ENCODE measurements around the gene PLCL1. TPM values are rescaled to one million over a fixed set of nuclear protein-coding genes. Genes with fewer than 3 reads are reported as not detected.

PLCL1 gene
- total RNA-seq, 1 donor from 2014 or later: 93.3 TPM

- intact Hi-C loops (cut with DNase I): no loop called here
- ATAC-seq (ENCODE audit: poor library complexity) (peak; percentile 6), DNase-seq (no peak)
These were observed 248.8 kb downstream of the PLCL1 start for GRCh38 chr2:198053148-198053547.

- no peak for ATAC-seq (ENCODE audit: poor library complexity)
- no peak for DNase-seq
- intact Hi-C loops (cut with DNase I): no loop called here
These were observed 249.4 kb downstream of the PLCL1 start for GRCh38 chr2:198053776-198054175.

- DNase-seq (no peak), ATAC-seq (ENCODE audit: poor library complexity) (peak; percentile 47)
- intact Hi-C loops (cut with DNase I): no loop called here
These were observed 249.9 kb downstream of the PLCL1 start for GRCh38 chr2:198054299-198054698.

GRCh38 chr2:198055716-198056115 lies 251.3 kb downstream of the PLCL1 start:
- DNase-seq (no peak), ATAC-seq (ENCODE audit: poor library complexity) (no peak)
- intact Hi-C loops (cut with DNase I): loop anchor here (5.0 kb wide), 1 partner anchor 67 kb away; no protein-coding TSS in a partner anchor

- DNase-seq: no peak
- intact Hi-C loops (cut with DNase I): loop anchor here (5.0 kb wide), 1 partner anchor 65 kb away; no protein-coding TSS in a partner anchor
- no peak for ATAC-seq (ENCODE audit: poor library complexity)
These were observed 252.4 kb downstream of the PLCL1 start for GRCh38 chr2:198056836-198057235.

GRCh38 chr2:198059800-198060199 lies 255.4 kb downstream of the PLCL1 start:
- peak; percentile 72 for ATAC-seq (ENCODE audit: poor library complexity)
- intact Hi-C loops (cut with DNase I): loop anchor here (5.0 kb wide), 1 partner anchor 63 kb away; no protein-coding TSS in a partner anchor
- DNase-seq: no peak

GRCh38 chr2:198060277-198060676 lies 255.9 kb downstream of the PLCL1 start:
- ATAC-seq (ENCODE audit: poor library complexity) (peak; percentile 40), DNase-seq (no peak)
- intact Hi-C loops (cut with DNase I): no loop called here

GRCh38 chr2:198062826-198063225 lies 258.4 kb downstream of the PLCL1 start:
- intact Hi-C loops (cut with DNase I): no loop called here
- no peak for ATAC-seq (ENCODE audit: poor library complexity)
- DNase-seq: no peak

- DNase-seq (no peak), ATAC-seq (ENCODE audit: poor library complexity) (no peak)
- intact Hi-C loops (cut with DNase I): no loop called here
These were observed 258.8 kb downstream of the PLCL1 start for GRCh38 chr2:198063242-198063641.

- intact Hi-C loops (cut with DNase I): no loop called here
- DNase-seq (no peak), ATAC-seq (ENCODE audit: poor library complexity) (no peak)
These were observed 260.9 kb downstream of the PLCL1 start for GRCh38 chr2:198065322-198065721.

- DNase-seq: no peak
- intact Hi-C loops (cut with DNase I): no loop called here
- ATAC-seq (ENCODE audit: poor library complexity): peak; percentile 38
These were observed 262.2 kb downstream of the PLCL1 start for GRCh38 chr2:198066597-198066996.

GRCh38 chr2:198072655-198073054 lies 268.3 kb downstream of the PLCL1 start:
- intact Hi-C loops (cut with DNase I): no loop called here
- DNase-seq: no peak
- no peak for ATAC-seq (ENCODE audit: poor library complexity)

- DNase-seq (no peak), ATAC-seq (ENCODE audit: poor library complexity) (no peak)
- intact Hi-C loops (cut with DNase I): no loop called here
These were observed 268.9 kb downstream of the PLCL1 start for GRCh38 chr2:198073253-198073652.

- intact Hi-C loops (cut with DNase I): no loop called here
- DNase-seq: no peak
- no peak for ATAC-seq (ENCODE audit: poor library complexity)
These were observed 273.1 kb downstream of the PLCL1 start for GRCh38 chr2:198077477-198077876.

GRCh38 chr2:198080879-198081765 lies 276.7 kb downstream of the PLCL1 start:
- DNase-seq (no peak), ATAC-seq (ENCODE audit: poor library complexity) (no peak)
- intact Hi-C loops (cut with DNase I): no loop called here

- no peak for DNase-seq
- no peak for ATAC-seq (ENCODE audit: poor library complexity)
- intact Hi-C loops (cut with DNase I): no loop called here
These were observed 279.8 kb downstream of the PLCL1 start for GRCh38 chr2:198084156-198084555.

GRCh38 chr2:198096002-198096401 lies 291.6 kb downstream of the PLCL1 start:
- DNase-seq (no peak), ATAC-seq (ENCODE audit: poor library complexity) (peak; percentile 21)
- intact Hi-C loops (cut with DNase I): no loop called here

GRCh38 chr2:198096965-198097364 lies 292.6 kb downstream of the PLCL1 start:
- ATAC-seq (ENCODE audit: poor library complexity): peak; percentile 13
- no peak for DNase-seq
- intact Hi-C loops (cut with DNase I): no loop called here

GRCh38 chr2:198097630-198098029 lies 293.2 kb downstream of the PLCL1 start:
- no peak for ATAC-seq (ENCODE audit: poor library complexity)
- intact Hi-C loops (cut with DNase I): no loop called here

GRCh38 chr2:198098386-198098785 lies 294.0 kb downstream of the PLCL1 start:
- ATAC-seq (ENCODE audit: poor library complexity) (no peak), DNase-seq (no peak)
- intact Hi-C loops (cut with DNase I): no loop called here

More at GRCh38 chr2:198097630-198098029, 293.2 kb downstream of the PLCL1 start:
- DNase-seq: no peak
